ENCODE measurements around the gene KCNN4.
"Not testable (repeated sequence)": the region's sequence is repeated elsewhere in the genome, so short reads cannot be mapped to it uniquely, and the experiment has no call there.

KCNN4 gene

GRCh38 chr19:43780706-43781525 lies at the start of gene KCNN4:
KCNN4 (minus strand) TSS chr19:43780973; CDS start chr19:43780861, 112 bp downstream.
- no peak for DNase-seq

- peak; percentile 97 for DNase-seq
These were observed 46.3 kb upstream of the KCNN4 start, which contains the start of gene ZNF283 for GRCh38 chr19:43826787-43827754. ZNF283 (plus strand) TSS chr19:43827321; CDS start chr19:43833505, 6,184 bp downstream.

- not testable (repeated sequence) for DNase-seq
These were observed 43.8 kb upstream of the KCNN4 start for GRCh38 chr19:43824572-43824971.

GRCh38 chr19:43823856-43824255 lies 43.1 kb upstream of the KCNN4 start:
- DNase-seq = not testable (repeated sequence)

GRCh38 chr19:43820884-43821215 lies 40.1 kb upstream of the KCNN4 start:
- no peak for DNase-seq

- peak; percentile 75 for DNase-seq
These were observed 39.5 kb upstream of the KCNN4 start for GRCh38 chr19:43820098-43820883.

GRCh38 chr19:43818500-43818899 lies 37.7 kb upstream of the KCNN4 start:
- DNase-seq = no peak

- DNase-seq = not testable (repeated sequence)
These were observed 36.7 kb upstream of the KCNN4 start for GRCh38 chr19:43817454-43817853.

- no peak for DNase-seq
These were observed 34.0 kb upstream of the KCNN4 start for GRCh38 chr19:43814663-43815352.

GRCh38 chr19:43812688-43813087 lies 31.9 kb upstream of the KCNN4 start:
- no peak for DNase-seq

GRCh38 chr19:43812259-43812658 lies 31.5 kb upstream of the KCNN4 start:
- no peak for DNase-seq

GRCh38 chr19:43811837-43812236 lies 31.1 kb upstream of the KCNN4 start:
- DNase-seq = no peak

- peak; percentile 78 for DNase-seq
These were observed 29.3 kb upstream of the KCNN4 start for GRCh38 chr19:43809762-43810696.

GRCh38 chr19:43807651-43808050 lies 26.9 kb upstream of the KCNN4 start:
- no peak for DNase-seq

- no peak for DNase-seq
These were observed 26.1 kb upstream of the KCNN4 start for GRCh38 chr19:43806848-43807247.

GRCh38 chr19:43806401-43806800 lies 25.6 kb upstream of the KCNN4 start:
- DNase-seq = not testable (repeated sequence)

GRCh38 chr19:43804432-43804831 lies 23.7 kb upstream of the KCNN4 start:
- no peak for DNase-seq

- DNase-seq = no peak
These were observed 21.6 kb upstream of the KCNN4 start, which contains the start of gene LYPD5 for GRCh38 chr19:43802216-43802951. LYPD5 (minus strand) TSS chr19:43802447; CDS start chr19:43802380, 67 bp downstream.

- no peak for DNase-seq
These were observed 18.8 kb upstream of the KCNN4 start for GRCh38 chr19:43799502-43800142.

Data from NCI-H82 (cell line).